AG04449 (cell line): Measurements from ENCODE around the gene MYO5C.
A peak's percentile ranks its signal among the peaks of the same experiment; 100 is the strongest.

Experiments
- CTCF ChIA-PET: fragments of 350-600 bp; formaldehyde crosslinking; extraction: SDS; loops from one replicate; lab custom pipeline; 2021; ENCODE audit warnings: antibody characterized with exemption; lab: Yijun Ruan, JAX
- POLR2A ChIA-PET: fragments of 400-600, 350-600 bp; formaldehyde crosslinking; extraction: SDS; loops from one replicate; lab custom pipeline; 2020; ENCODE audit warnings: antibody characterized with exemption, inconsistent platforms; lab: Yijun Ruan, JAX
- DNase-seq: peaks from one replicate; pipeline ENCODE4 v3.0.0-alpha.2; 2010; ENCODE audit warnings: low read depth, low spot score
- H3K4me3 ChIP-seq: 2 replicates; pipeline ENCODE4 v1.5.1; 2011; ENCODE audit warnings: low read depth, mild to moderate bottlenecking, control low read depth, low read length
- TF ChIP-seq, protein P1 (sequence below): IDR thresholded peaks from one replicate; pipeline ENCODE4 v1.5.1; 2011; ENCODE audit warnings: mild to moderate bottlenecking, moderate library complexity, low read length, control low read depth, inconsistent platforms; ENCODE audit not compliant: insufficient read depth; ENCODE audit errors: missing control alignments

MYO5C gene

DNA sequence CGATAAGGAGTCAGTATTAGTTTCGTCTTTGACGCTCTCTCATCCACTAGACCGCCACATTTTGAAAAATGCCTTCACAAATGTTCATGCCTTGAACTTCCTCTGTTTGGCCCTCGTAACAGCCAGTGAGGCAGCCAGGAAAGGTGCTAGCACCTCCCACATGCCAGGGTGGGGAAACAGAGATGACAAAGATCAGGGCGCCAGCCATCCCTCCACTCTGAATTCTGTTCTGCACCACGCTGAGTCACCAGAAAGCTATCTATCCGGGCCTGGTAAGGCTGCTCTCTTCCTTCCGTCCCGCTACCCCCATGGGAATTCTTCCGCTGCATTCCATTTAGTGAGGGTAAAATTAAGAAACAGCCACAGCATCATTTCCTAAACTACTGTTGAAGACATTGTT lies 151.7 kb downstream of the MYO5C start:
- H3K4me3 ChIP-seq, result no peak overlapping the region
- peak; percentile 79 for DNase-seq
- TF ChIP-seq, protein P1, sequence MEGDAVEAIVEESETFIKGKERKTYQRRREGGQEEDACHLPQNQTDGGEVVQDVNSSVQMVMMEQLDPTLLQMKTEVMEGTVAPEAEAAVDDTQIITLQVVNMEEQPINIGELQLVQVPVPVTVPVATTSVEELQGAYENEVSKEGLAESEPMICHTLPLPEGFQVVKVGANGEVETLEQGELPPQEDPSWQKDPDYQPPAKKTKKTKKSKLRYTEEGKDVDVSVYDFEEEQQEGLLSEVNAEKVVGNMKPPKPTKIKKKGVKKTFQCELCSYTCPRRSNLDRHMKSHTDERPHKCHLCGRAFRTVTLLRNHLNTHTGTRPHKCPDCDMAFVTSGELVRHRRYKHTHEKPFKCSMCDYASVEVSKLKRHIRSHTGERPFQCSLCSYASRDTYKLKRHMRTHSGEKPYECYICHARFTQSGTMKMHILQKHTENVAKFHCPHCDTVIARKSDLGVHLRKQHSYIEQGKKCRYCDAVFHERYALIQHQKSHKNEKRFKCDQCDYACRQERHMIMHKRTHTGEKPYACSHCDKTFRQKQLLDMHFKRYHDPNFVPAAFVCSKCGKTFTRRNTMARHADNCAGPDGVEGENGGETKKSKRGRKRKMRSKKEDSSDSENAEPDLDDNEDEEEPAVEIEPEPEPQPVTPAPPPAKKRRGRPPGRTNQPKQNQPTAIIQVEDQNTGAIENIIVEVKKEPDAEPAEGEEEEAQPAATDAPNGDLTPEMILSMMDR, result no peak
- ChIA-PET CTCF (interaction anchor here (0.9 to 2.2 kb wide), 9 partner anchors 10 to 173 kb away, joined by 3 to 7 read pairs (median 5); partner anchors contain the start of gene LEO1), POLR2A (interaction anchor here (1.0 to 1.3 kb wide), 3 partner anchors 35 to 163 kb away, joined by 3 to 5 read pairs (median 3); no protein-coding TSS in a partner anchor)
